GM18502 (cell line): ENCODE results near the gene CYTH1.

ENCODE experiments used
- ATAC-seq: cut with Tn5 transposase; IDR thresholded peaks from one replicate; pipeline ENCODE4 v1.9.1; 2021; ENCODE audit warnings: mild to moderate bottlenecking; ENCODE audit not compliant: unreplicated experiment, poor library complexity

CYTH1 gene

DNA sequence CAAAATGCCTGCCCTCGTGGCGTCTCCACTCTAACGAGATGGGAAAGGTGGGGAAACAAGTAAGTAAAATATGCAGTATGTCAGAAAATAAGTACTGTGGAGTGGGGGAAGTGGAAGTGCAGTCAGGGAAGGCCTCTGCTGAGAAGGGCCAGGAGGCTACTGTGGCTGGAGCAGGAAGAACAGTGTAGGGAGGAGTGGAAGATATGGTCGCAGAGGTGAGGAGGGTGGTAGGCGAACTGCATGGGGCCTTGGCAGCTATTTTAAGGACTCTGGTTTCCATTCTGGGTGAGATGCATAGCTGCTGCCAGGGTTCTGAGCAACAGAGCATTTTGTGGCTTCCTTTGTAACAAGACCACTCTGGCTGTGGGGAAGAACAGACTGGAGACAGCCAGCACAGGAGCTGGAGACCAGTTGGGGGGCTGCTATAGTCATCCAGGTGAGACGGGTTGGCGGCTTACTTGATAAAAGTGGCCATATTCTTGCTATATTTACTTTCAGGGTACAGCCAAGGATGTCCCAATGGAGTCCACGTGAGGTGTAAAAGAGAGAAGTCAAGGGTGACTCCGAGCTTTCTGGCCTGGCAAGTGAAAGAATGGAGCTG is 42.6 kb downstream of the CYTH1 start:
- no peak for ATAC-seq

DNA sequence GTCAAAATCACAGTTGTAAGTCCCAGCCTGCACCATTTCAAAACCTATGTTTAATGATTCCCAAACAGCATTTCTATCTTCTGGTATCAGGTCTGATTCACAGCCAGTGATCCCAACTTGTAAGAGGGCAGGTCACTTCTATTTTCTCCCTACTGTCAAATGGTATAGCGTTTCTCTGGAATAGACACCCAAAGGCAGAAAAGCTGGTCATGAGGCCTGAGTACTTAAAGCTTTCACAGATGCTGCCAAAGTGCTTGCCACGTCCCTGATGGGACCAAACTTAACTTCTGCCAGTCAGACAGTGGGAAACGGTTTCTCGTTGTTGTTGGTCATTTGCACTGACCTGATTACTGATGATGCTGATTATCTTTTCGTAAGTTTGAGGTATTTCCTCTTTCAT is 43.4 kb downstream of the CYTH1 start:
- ATAC-seq = no peak

DNA sequence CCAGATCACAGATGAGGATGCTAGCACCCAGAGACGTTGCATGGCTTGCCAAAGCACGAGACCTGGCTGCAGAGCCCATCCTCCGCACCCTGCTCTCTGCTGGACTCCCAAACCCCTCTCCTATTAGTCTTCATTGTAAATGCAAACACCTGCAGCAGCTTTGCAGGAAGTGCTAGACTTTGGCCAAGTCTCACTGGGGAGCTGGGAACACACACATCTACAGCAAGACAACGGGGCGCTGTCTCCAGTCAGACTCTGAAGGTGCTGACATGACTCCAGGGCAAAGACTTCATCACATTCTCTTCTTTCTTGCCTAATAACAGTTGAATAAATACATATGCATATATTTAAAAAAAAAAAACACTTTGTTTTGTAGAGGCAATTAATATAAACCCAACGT is 43.8 kb downstream of the CYTH1 start:
- no peak for ATAC-seq

DNA sequence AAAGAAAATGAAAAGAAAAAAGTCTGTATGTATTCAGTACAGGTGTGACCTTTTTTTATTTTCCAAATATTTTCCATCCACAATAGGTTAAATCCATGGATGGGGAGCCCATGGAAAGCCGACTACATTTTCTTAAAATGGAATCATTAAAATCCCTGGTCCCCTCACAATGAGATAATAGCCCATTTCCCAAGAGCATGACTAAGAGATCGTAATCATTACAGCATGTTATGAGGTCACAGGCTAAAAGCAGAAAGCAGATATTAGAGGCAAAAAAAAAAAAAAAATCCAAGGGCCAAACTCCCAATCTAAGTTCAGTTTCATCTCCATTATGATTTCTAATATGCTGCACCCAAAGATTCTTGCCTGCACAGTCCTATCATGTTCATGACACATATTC is 44.7 kb downstream of the CYTH1 start:
- ATAC-seq = no peak

DNA sequence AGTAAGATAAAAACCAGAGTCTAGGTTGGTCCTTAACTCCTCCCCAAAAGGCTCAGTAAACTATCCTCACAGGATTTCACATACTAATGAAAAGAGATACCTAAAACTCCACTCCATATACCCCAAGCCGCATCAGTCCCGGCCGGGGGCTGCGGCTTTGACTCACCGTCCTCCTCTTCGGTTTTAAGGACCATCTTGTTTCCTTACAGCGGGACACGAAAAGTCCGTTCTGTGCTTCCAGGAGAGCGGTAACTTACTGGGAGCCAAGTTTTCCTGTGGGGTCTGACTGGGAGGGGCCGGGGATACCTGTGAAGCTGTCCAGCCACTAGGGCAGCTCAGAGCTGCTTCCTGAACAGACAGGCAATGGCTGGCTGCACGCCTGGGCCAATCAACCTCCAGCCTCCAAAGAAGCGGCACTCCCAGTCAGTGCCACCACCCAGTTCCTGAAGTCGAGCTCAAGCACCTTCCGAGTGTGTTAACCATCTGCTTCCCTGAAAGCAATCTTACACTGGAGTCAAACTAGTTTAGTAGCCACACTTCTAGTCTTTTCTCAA is 45.5 kb downstream of the CYTH1 start:
- ATAC-seq = peak; percentile 47

DNA sequence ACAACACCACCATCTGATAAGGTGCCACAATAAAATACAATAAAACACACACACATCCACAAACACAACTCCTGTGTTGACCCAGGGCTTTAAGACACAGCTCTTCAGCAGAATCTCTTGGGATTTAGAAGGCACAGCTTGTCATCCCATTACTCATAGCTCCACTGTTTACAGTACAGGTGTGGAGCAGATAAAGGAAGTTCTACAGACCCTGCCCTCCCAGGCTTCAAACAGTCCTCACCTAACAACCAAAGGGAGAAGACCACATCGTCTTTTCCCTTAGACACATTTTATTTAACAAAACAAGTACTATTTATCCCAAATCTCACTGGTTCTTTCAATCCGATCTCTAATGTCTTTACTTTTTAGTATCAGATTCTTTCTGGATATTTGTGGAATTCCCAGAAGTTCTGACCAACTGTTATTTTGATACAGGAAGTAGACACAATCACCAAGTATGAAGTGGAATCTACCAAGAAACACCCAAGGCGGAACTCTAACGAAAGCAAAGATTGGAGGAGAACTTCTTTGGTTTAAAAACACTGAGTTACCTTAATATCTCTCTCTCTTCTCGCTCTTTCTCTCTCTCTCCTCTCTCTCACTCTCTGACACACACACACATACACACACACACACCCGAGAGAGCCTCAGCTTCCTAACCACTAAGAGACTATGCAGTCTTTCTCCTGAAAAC is 46.1 kb downstream of the CYTH1 start:
- peak; percentile 5 for ATAC-seq

DNA sequence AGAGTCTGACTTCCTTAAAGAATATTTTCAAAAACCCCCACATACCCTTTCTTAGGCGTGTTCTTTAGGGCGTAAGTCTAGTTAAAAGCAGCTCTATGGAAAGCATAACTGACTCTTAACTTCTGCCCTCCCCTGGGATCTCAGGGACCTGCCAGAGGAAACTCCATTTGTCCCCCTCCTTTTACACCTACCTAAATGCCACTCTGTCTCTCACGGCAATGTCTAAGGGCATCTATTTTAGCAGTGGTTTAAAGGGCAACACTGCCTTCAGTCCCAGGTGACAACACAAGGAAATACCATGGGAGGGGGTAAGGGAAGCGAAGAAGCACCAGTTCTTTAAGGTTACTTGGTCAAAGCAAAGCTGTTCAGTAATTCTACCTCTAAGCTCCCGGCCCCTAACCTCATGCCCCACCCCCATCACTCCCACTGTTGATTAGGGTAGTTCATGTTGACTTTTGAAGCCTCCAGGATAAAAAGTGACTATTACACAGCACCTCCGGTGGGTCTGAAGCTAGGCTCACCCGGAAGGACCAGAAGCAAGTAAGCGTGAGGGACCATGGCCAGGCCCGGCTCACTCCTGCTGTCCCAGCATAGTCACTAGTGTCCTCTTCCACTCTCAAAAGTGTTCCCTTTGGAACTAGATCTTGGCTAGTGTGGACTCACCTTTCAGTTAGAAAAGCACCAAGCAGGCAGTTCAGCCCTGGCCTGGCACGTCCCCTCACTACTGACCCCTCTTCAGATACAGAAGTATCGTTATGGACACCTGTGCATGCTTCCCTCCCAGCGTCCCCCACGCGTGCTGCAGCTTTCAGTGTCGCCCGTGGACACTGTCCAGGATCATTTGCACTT is 47.1 kb downstream of the CYTH1 start:
- no peak for ATAC-seq

DNA sequence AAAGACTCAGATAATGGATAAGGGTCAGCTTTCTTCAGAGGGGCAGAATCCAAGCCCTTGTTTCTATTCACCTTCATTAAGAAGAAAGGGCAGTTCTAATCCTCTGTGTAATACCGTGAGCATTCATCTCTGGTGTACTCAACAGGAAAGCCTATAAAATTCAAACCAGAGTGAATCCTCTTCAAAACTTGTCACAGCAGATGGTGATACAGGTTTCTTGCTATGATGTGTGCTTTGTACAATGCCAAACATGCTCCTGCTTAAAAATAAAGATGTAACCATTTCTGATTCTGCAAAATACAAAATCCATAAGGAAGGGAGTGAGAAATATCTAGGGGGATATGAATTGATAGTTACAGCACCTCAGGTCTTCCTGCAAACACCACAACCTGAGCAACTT is 49.7 kb downstream of the CYTH1 start:
- no peak for ATAC-seq

DNA sequence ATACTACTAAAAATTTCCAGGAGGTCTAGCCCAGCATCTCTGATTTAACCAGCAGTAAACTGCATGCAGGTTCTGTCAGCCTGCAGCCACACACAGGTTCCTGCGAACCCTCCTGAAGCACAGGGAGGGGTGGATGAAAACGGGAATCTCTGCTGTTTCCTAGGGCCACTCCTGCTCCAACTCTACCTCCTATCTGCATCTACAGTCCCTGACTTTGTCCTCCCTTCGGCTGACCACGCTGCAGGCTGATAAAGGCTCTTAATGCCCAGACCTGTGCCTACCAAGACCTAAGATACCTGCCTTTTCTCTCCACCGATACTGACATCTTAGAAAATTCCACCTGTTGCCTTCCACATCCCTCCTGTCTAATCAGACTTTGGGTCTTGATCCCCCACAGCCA is 50.2 kb downstream of the CYTH1 start:
- no peak for ATAC-seq

DNA sequence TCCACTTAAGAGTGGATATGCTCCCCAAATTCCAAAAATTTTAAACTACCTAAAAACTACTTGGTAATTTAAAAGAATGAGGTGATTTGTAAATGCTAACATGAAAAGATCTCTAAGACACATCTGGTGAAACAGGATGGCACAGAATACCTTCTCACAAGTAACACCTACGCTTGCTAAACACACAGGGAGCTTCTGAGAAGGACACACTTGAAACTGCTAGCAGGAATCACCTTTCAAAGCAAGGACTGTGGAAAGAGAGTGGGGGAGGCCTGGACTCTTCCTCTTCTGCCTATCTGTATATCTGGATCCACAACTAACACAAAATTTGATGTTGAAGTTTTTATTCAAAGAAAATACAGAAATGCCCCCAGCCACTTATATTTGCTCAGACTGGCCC is 52.4 kb downstream of the CYTH1 start:
- no peak for ATAC-seq

DNA sequence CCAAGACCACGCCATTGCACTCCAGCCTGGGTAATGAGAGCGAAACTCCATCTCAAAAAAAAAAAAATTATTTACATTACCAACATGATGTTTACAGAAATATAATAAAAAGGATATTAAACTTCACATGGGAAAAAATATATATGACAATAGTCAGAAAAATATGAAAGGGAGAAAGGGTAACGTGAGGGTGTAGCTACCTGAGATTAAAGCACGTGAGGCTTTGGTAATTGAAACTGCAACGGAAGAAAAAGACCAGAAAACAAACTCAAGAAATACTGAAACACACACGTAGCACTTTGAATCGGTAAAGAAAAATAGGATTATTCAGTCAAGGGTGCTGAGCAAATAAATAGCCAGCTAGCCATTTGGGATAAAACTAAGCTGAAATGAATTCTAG is 53.6 kb downstream of the CYTH1 start:
- no peak for ATAC-seq

DNA sequence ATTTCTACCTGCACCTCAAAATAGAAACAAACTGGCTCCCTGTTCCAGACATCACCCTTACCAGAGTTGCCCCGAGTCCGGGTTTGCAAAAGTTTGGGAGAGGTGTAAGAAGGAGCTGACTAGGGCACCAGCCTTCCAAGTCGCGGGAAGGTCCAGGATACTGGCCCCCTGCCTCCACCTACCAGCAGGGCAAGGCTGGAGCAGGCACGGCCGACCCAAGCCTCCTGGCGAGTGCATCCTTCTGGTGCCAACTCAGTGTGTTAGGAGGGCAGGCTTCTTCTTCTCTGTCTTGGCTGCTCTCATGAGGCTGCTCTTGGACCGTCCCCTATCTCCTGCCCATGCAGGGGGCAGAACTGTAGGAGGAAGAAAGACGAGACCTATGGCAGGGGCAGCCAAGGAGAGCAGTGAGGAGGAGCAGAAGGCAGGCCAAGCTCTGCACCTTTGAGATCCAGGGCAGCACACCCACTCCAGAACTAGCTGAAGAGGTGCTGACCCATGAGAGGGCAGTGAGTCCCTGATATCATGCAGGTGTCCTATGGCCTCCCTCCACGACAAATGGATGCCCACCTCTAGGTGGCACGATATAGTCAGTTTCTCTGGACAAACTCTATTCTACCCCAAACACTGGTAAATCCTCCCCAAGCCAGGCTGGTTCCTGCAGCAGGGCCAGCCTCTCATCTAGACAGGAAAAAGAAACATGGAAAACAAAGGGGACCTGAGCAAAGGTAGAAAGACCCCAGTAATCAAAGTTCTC is 54.4 kb downstream of the CYTH1 start:
- ATAC-seq = no peak

DNA sequence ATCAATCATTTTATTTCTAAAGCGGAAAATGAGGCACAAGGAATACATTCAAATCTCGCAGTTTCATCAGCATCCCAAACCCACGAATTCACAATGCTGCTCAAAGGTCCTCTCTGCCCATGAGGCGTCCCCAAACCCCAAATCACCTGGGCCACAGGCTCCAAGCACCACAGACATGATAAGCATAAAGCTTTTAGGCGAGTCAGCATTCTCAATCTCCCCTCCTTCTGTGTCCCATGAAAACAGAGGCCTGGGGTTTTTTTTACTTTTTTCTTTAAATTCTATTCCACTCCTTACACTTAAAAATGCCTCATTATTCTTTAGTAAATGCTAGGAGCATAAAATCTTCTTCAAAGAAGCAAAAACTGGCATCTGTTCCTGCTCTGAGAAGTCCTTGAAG is 55.0 kb downstream of the CYTH1 start:
- ATAC-seq = no peak

DNA sequence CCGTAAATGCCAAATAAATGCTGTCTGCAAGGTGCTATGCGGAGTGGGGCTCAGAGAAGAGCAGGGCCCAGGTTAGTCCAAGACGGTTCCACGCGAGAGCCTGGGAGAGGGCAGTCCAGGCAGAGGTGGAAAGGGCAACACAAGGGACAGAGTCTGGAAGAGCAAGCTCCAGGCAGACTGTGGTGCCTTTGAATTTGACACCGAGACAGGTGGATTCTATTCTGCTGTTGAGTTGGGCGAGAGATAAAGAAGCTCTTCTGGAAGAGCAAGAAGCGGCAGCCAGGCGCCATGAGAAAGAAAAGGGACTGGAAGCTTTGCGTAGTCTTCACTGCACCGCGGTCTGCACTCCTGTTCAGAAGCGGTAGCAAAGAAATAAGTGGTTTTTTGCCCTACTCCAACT is 55.6 kb downstream of the CYTH1 start:
- no peak for ATAC-seq

DNA sequence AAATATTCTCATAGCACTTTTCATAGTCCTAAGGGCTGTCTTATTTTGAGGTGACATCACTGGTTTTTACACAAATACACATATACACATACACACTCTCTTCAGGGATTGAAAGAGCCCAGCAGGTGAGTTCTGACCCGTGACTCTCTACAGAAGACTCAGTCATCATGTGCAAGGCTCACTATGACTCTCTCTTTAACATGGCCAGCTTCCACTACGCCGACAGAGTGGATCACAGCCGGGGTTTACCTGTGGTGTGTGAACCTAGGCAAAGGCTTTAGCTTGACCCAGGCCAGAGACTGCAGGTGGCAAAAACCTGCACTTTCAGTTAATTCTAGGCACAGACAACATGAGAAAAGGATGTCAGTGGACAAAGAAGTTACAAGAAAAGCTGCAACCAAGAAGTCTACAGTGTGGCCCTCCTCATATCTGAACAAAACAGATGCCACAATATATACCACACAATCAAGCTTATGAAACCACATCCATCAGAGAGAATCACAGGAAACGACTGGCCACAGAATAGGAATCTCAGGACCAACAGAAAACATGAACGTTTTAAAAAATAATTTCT is 56.5 kb downstream of the CYTH1 start:
- no peak for ATAC-seq

DNA sequence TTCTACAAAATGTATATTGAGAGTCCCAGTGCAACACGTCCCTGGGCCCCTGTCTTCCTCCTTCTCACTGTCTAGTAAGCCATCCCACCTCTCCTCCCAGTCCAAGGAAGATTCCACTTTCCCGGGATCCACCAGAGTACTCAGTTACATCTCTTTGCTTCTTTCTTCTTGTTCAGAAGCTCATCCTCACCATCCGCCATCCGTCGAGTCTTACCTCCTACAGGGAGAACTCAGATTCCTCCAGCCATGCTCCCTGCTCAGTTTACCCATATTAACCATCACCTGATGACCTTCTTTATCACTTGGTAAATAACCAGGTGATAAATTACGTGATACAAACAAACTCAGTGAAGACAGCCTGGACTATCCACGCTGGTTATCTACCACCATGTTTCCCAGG is 57.1 kb downstream of the CYTH1 start:
- ATAC-seq = no peak

DNA sequence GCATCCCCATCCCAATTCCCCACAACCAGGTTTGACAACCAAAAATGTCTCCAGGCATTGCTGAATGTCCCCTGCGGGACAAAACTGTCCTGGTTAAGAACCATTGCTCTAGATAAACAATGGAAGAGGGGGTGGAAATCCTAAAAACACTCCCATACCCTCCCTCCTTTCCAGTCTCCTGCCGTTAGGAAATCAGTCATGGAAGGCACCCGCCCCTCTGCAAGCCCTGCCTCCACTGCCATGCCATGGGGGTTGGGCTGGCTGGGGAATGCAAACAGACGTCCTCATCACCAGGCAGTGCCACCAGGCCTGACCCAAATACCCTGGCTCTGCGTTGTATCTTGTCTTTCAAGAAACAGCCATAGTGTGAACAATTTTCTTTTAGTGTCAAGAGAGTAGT is 57.5 kb downstream of the CYTH1 start:
- no peak for ATAC-seq

DNA sequence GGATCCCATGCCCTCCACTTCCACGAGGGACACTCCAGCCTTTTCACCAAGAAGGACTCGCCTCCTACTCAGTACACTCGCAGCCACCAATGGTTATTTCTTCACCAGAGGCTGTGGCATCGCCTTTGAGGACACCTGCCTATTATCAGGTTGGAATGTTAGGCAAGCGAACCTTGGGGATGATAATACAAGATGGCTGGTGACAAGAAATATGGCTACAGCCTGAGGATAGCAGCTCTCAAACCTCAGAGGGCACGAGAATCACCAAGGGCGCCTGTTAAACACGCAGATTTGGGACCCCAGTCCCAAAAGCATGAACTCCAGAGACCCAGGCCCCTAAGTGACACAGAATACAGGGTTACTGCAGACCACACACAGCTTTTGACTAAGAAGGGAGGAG is 58.1 kb downstream of the CYTH1 start:
- ATAC-seq = no peak

DNA sequence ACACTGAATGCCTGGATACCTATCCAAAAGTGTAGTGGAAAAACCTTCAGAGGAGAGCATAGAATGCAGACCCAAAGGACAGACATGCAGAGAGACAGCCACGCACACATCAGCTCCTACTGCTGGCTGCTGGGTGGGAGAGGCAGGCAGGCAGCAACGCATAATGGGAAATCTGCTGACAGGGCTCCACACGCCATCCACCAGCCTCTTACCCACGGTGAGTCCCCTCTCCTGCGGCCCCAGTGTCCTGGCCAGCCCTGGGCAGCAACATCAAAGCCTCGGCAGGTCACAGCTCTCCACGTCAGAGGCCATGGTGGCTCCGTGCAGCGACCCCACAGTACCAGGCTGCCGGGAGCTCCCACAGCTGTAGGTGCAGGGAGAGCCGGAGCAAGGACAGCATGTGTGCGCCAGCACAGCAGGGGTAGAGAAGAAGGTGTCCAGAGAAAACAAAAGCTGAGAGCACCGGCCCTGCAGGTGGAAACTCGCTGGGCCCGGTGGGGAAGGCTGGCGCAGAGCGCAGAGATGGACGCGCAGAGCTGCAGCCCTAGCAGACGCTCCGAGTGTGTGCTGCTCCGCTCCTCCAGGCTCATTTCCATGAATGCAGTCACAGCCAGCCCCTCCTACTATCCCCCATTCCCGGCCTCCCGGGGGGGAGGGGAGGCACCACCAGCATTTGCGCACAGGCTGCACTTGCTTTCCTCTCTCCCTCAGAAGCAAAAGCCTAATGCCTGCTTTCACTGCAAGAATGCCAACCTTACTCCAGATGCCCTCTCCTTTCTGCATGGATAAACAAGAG is 58.9 kb downstream of the CYTH1 start:
- no peak for ATAC-seq
